Skeletal muscle tissue (tissue), 4 donors: ENCODE measurements around the gene PDCL2. TPM values are rescaled to one million over a fixed set of nuclear protein-coding genes. Genes with fewer than 3 reads are reported as not detected.

ENCODE experiments used
- H3K27ac ChIP-seq: one replicate; pipeline ENCODE4 v1.7.0; 2013; ENCODE audit warnings: mild to moderate bottlenecking, low read depth, low read length, inconsistent platforms
- H3K27me3 ChIP-seq, 3 donors: one replicate each; pipeline ENCODE4 v1.7.0; 2013; ENCODE audit warnings: low read length in 3 of 3; ENCODE audit not compliant: control insufficient read depth in 3 of 3, insufficient read depth in 3 of 3
- H3K36me3 ChIP-seq, 3 donors: one replicate each; pipeline ENCODE4 v1.7.0; 2013; ENCODE audit warnings: low read length in 3 of 3; ENCODE audit not compliant: control insufficient read depth in 3 of 3, insufficient read depth in 3 of 3
- H3K4me1 ChIP-seq, 3 donors: one replicate each; pipeline ENCODE4 v1.7.0; 2013; ENCODE audit warnings: low read length in 3 of 3, mild to moderate bottlenecking in 3 of 3; ENCODE audit not compliant: control insufficient read depth in 3 of 3, insufficient read depth in 3 of 3
- H3K4me3 ChIP-seq, 3 donors: one replicate each; pipeline ENCODE4 v1.7.0; 2013; ENCODE audit warnings: low read length in 3 of 3
- H3K9ac ChIP-seq, 3 donors: one replicate each; pipeline ENCODE4 v1.7.0; 2013; ENCODE audit warnings: low read length in 3 of 3, mild to moderate bottlenecking in 3 of 3, moderate library complexity in 2 of 3, low read depth in 1 of 3
- H3K9me3 ChIP-seq, 3 donors: one replicate each; pipeline ENCODE4 v1.7.0; 2013; ENCODE audit warnings: low read length in 3 of 3; ENCODE audit not compliant: control insufficient read depth in 3 of 3
- total RNA-seq: library from RNA; depleted of rRNA; stranded (reverse); fragments of >200 nt; gene quantifications from one replicate; pipeline ENCODE4 v1.2.3, GENCODE V29; 2014
- donor health status: Osteomylitis.

Gene PDCL2
- total RNA-seq, 1 donor from 2014 or later = not detected

DNA sequence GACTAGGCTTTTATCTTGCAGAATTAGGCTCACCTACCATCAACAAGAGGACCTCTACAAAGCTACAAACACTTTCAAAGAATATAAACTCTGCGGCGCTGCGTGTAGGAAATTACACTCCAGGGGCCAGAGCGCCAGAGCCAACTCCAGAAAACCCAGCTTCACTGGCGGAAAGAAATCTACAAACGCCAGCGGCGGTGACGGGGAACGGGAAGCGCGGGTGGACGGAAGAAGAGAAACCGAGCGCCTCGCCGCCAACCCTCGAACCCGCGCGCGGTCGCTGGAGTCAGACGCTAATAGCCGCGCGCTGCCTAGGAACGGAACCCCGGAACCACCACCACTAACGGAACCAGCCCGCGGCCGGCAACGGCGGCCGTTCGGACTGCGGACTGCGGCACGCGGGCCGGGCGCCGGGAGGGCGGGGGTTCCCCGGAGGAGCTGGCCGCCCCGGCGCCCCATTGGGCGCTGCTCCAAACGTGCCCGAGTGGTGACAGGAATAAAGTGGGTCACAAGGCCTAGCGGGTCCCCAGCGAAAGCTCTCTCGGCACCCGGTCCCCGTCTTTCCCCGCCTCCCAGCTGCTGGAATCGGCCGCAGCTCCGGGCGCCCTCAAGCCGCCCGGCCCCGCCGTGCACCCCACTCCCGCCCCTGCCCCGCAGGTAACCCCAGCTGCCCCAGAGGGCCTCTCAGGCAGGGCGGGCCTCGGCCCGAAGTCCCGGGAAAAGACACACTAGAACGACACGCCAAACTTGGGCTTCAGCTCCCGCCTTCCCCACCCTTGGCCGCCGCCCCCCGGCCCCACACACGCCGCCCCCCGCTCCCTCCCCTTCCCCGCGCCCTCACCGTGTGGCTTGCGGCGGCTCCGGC is 46.2 kb downstream of the PDCL2 start:
- Histone ChIP-seq H3K27ac (peak overlapping the region; percentile 95), H3K36me3 (no peaks in the 10 kb centered on the region), H3K4me1 (peaks cover 9 to 15% (median 14%) of the 10 kb centered on the region in 3 donors), H3K4me3 (peak overlapping the region; percentile 86 to 95 (median 93)), H3K27me3 (no peaks in the 10 kb centered on the region), H3K9ac (peak overlapping the region; percentile 79 to 85 (median 85)), H3K9me3 (no peaks in the 10 kb centered on the region)

GRCh38 chr4:55545151-55545550 is 46.9 kb downstream of the PDCL2 start:
- Histone ChIP-seq H3K9ac (peak overlapping the region; percentile 79 to 85 (median 85)), H3K36me3 (no peaks in the 10 kb centered on the region), H3K9me3 (no peaks in the 10 kb centered on the region), H3K4me3 (peak overlapping the region; percentile 86 to 95 (median 93)), H3K27me3 (no peaks in the 10 kb centered on the region), H3K4me1 (peaks cover 9 to 15% (median 14%) of the 10 kb centered on the region in 3 donors), H3K27ac (peak overlapping the region; percentile 95)

DNA sequence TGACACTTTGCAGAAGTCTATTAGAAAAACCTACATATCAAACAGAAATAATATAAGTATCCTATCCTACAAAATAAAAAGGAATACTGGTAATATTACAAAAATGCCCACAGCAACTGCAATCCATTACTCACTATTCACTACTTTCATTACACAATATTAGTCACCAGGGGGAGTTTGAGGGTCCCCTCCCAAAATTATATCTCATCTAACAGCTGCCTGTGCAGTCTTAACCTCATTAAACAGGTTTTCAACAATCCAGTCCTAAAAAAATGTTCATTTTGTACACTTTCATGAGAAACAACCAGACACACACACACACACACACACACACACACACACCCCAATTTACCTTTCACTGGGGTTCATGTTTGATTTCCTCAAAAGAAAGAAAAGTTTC is 48.2 kb downstream of the PDCL2 start:
- Histone ChIP-seq H3K27ac (no peak overlapping the region), H3K9me3 (no peaks in the 10 kb centered on the region), H3K36me3 (no peaks in the 10 kb centered on the region), H3K4me3 (no peak overlapping the region), H3K27me3 (no peaks in the 10 kb centered on the region), H3K4me1 (peaks cover 9 to 15% (median 14%) of the 10 kb centered on the region in 3 donors), H3K9ac (no peak overlapping the region)

GRCh38 chr4:55540271-55540670 is 51.8 kb downstream of the PDCL2 start:
- no peak overlapping the region for H3K27ac ChIP-seq
- H3K4me3 ChIP-seq = no peak overlapping the region
- no peaks in the 10 kb centered on the region for H3K9me3 ChIP-seq
- no peaks in the 10 kb centered on the region for H3K36me3 ChIP-seq
- H3K27me3 ChIP-seq = no peaks in the 10 kb centered on the region
- no peak overlapping the region for H3K9ac ChIP-seq
- H3K4me1 ChIP-seq = peaks cover 3 to 5% (median 4%) of the 10 kb centered on the region in 3 donors

DNA sequence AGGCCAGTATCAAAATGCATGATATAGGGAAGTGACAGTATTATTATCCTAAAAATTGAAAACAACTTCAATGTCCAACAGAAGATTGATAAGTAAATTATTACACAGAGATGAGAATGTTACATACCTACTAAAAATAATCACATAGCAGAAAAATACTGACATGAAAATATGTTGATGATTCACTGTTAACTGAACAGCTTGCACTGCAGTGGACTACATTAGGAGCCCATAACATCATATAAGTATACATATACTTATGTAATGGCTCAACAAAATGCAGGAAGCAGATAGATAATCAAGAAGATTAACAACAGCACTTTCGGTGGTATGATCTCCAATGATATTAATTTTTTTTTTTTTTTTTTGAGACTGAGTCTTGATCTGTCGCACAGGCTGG is 52.4 kb downstream of the PDCL2 start:
- peaks cover 0 to 2% (median under 1%) of the 10 kb centered on the region in 3 donors for H3K4me1 ChIP-seq
- no peak overlapping the region for H3K9ac ChIP-seq
- H3K36me3 ChIP-seq = no peaks in the 10 kb centered on the region
- H3K4me3 ChIP-seq = no peak overlapping the region
- H3K27ac ChIP-seq = no peak overlapping the region
- H3K27me3 ChIP-seq = no peaks in the 10 kb centered on the region
- no peaks in the 10 kb centered on the region for H3K9me3 ChIP-seq

DNA sequence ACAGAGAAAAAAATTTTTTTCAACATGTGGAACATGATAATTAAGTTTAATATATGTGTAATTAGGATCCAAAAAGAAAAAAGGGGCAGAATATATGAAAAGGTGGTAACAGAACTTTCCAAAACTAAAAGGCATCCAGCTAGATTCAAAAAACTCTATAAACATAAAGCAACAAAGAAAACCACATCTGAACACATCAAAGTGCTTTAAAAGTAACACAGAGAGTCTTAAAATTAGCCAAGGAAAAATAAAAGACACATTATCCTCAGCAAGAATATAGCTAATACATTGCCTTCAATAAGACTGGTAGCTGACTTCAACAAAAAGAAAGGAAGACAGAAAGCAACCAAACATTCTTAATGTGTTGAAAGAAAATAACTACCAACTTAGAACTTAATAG is 53.5 kb downstream of the PDCL2 start:
- Histone ChIP-seq H3K27ac (no peak overlapping the region), H3K4me1 (no peaks in the 10 kb centered on the region), H3K27me3 (no peaks in the 10 kb centered on the region), H3K36me3 (no peaks in the 10 kb centered on the region), H3K9me3 (no peaks in the 10 kb centered on the region), H3K4me3 (no peak overlapping the region), H3K9ac (no peak overlapping the region)

DNA sequence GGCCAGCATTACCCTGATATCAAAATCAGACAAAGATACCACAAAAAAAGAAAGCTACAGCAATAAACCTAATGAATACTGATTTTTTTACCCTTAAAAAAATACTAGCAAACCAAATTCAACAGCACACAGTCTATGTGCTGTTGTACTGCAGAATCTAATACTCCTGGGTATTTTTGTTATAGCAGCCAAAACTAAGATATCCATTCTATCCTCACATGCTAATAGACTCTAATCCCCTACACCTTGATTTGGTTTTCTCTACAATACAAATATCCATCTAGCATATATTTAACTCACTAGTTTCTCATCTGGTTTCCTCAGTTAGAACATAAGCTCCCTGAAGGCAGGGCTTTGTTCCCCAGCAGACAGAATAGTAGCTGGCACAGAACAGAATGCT is 57.7 kb downstream of the PDCL2 start:
- Histone ChIP-seq H3K36me3 (no peaks in the 10 kb centered on the region), H3K27me3 (no peaks in the 10 kb centered on the region), H3K4me1 (no peaks in the 10 kb centered on the region), H3K27ac (no peak overlapping the region), H3K9me3 (peaks cover 0 to 2% (median 0%) of the 10 kb centered on the region in 3 donors), H3K4me3 (no peak overlapping the region), H3K9ac (no peak overlapping the region)

DNA sequence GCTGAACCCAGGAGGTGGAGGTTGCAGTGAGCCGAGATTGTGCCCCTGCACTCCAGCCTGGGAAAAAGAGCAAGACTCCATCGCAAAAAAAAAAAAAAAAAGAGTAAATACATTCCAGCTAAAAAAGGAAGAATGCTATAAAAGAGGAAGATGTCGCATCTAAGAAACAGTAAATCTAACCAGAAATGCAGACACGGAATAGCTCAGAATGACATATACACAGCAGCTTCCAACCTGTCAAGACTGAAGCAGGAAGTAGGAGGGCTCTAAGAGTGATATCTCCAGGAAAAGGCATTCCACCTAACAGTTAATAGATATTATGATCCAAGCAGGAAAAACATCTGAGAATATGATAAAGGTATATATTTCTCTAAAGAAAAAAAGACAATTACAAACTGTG is 61.4 kb downstream of the PDCL2 start:
- Histone ChIP-seq H3K4me3 (no peak overlapping the region), H3K27ac (no peak overlapping the region), H3K27me3 (no peaks in the 10 kb centered on the region), H3K4me1 (no peaks in the 10 kb centered on the region), H3K9ac (no peak overlapping the region), H3K9me3 (peaks cover 0 to 2% (median 0%) of the 10 kb centered on the region in 3 donors), H3K36me3 (no peaks in the 10 kb centered on the region)

DNA sequence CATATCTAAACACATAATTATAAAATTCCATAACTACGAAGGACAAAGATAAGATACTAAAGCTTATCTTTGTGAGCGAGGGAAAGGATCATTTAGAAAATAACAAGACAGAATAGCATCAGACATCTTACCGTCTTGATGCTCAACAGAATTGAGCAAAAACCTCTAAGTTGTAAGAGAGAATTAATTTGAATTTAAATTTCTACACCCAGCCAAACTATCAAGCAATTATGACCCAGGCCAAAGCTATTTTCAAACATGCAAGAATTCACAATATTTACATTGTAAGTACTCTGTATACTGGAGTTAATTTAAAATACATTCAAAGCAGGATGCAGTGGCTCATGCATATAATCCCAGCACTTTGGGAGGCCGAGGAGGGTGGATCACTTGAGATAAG is 61.9 kb downstream of the PDCL2 start:
- H3K27me3 ChIP-seq = no peaks in the 10 kb centered on the region

DNA sequence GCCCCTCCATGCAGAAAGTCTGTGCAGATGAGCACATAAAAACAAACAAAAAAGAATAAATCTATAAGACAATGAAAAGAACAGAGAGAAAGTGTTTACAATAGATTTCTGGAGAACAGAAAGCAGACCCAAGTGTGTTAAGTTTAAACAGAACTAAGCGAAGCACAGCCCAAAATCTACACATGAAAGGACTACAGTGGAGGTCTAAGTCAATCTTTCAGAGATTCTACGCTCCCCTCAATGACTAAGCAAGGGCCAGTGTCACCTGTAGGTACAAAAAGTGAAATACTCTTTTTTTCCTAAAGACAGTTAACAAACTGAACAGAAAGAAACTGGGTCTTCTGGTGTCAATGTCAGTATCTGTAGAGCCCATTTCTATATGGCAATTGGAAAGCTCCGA is 63.6 kb downstream of the PDCL2 start:
- Histone ChIP-seq H3K4me1 (no peaks in the 10 kb centered on the region), H3K9ac (no peak overlapping the region), H3K36me3 (no peaks in the 10 kb centered on the region)

More for the DNA sequence above, 61.9 kb downstream of the PDCL2 start:
- H3K9me3 ChIP-seq = peaks cover 0 to 2% (median 0%) of the 10 kb centered on the region in 3 donors
- H3K27ac ChIP-seq = no peak overlapping the region
- no peaks in the 10 kb centered on the region for H3K4me1 ChIP-seq
- no peak overlapping the region for H3K9ac ChIP-seq
- no peaks in the 10 kb centered on the region for H3K36me3 ChIP-seq
- no peak overlapping the region for H3K4me3 ChIP-seq

More for the DNA sequence above, 63.6 kb downstream of the PDCL2 start:
- H3K27ac ChIP-seq = no peak overlapping the region
- no peak overlapping the region for H3K4me3 ChIP-seq
- H3K27me3 ChIP-seq = no peaks in the 10 kb centered on the region
- peaks cover 0 to 2% (median 0%) of the 10 kb centered on the region in 3 donors for H3K9me3 ChIP-seq
